HG03159 (cell line): ENCODE data around the gene TMEM31.

Experiments used
- ATAC-seq: cut with Tn5 transposase; IDR thresholded peaks from one replicate; pipeline ENCODE4 v1.9.1; 2021; ENCODE audit warnings: mild to moderate bottlenecking, moderate library complexity; ENCODE audit not compliant: unreplicated experiment

Gene TMEM31

GRCh38 chrX:103710609-103711008, at the start of gene TMEM31:
TSS of gene TMEM31 (plus strand) at chrX:103710909. CDS start at chrX:103712259, 1,350 bp downstream.
- ATAC-seq: no peak

GRCh38 chrX:103663981-103664762, 46.5 kb upstream of the TMEM31 start:
- no peak for ATAC-seq

GRCh38 chrX:103666202-103667107, 44.3 kb upstream of the TMEM31 start:
- no peak for ATAC-seq

GRCh38 chrX:103669745-103670144, 41.0 kb upstream of the TMEM31 start:
- ATAC-seq: no peak

GRCh38 chrX:103674531-103675454, 35.9 kb upstream of the TMEM31 start:
- no peak for ATAC-seq

- ATAC-seq: no peak
These were observed 32.3 kb upstream of the TMEM31 start for GRCh38 chrX:103678199-103678993.

- ATAC-seq: no peak
These were observed 29.3 kb upstream of the TMEM31 start for GRCh38 chrX:103681443-103681842.

GRCh38 chrX:103685396-103685795, 25.3 kb upstream of the TMEM31 start:
- ATAC-seq: no peak

GRCh38 chrX:103686199-103687072, 24.3 kb upstream of the TMEM31 start, which contains the start of gene MORF4L2:
TSS of gene MORF4L2 (minus strand) at chrX:103686699. CDS start at chrX:103677027, 9,672 bp downstream.
- ATAC-seq: peak; percentile 91

- peak; percentile 49 for ATAC-seq
These were observed 23.5 kb upstream of the TMEM31 start for GRCh38 chrX:103687073-103687695.

- ATAC-seq: no peak
These were observed 23.0 kb upstream of the TMEM31 start for GRCh38 chrX:103687696-103688201.

GRCh38 chrX:103688946-103689345, 21.8 kb upstream of the TMEM31 start:
- no peak for ATAC-seq

GRCh38 chrX:103691059-103691458, 19.6 kb upstream of the TMEM31 start:
- no peak for ATAC-seq

- ATAC-seq: no peak
These were observed 13.0 kb upstream of the TMEM31 start for GRCh38 chrX:103697687-103698086.

GRCh38 chrX:103699243-103699642, 11.5 kb upstream of the TMEM31 start:
- no peak for ATAC-seq

GRCh38 chrX:103704863-103705262, 5.8 kb upstream of the TMEM31 start:
- ATAC-seq: no peak

- no peak for ATAC-seq
These were observed 6.3 kb downstream of the TMEM31 start for GRCh38 chrX:103716962-103717361.

- ATAC-seq: no peak
These were observed 7.4 kb downstream of the TMEM31 start for GRCh38 chrX:103718120-103718519.
